MM.1S (cell line): ENCODE measurements around the gene KRTAP4-8.
"Not testable (repeated sequence)": the region's sequence is repeated elsewhere in the genome, so short reads cannot be mapped to it uniquely, and the experiment has no call there.

Experiments used
- DNase-seq: peaks from one replicate; pipeline ENCODE4 v3.0.0-alpha.2; 2015
- H2AFZ ChIP-seq: fragments of 300-600 bp; sonication (generic); 2 replicates; pipeline ENCODE4 v1.6.0; 2016; ENCODE audit warnings: antibody characterized with exemption, low read length
- H3F3A ChIP-seq: fragments of 300-600 bp; sonication (generic); 2 replicates; pipeline ENCODE4 v1.6.1; 2016; ENCODE audit warnings: mild to moderate bottlenecking, antibody characterized with exemption, low read length, moderate library complexity, mixed read lengths; ENCODE audit not compliant: insufficient read depth
- H3K27ac ChIP-seq: fragments of 300-600 bp; sonication (generic); 2 replicates; pipeline ENCODE4 v1.5.1; 2016; ENCODE audit warnings: mild to moderate bottlenecking, low read length
- H3K27me3 ChIP-seq: fragments of 300-600 bp; sonication (generic); replicated peaks from 2 replicates; pipeline ENCODE4 v1.6.0; 2016; ENCODE audit warnings: low read length; ENCODE audit not compliant: insufficient read depth
- H3K36me3 ChIP-seq: fragments of 300-600 bp; sonication (generic); replicated peaks from 2 replicates; pipeline ENCODE4 v1.6.1; 2016; ENCODE audit warnings: mild to moderate bottlenecking, low read length, mixed read lengths; ENCODE audit not compliant: insufficient read depth
- H3K4me1 ChIP-seq: fragments of 300-600 bp; sonication (generic); 2 replicates; pipeline ENCODE4 v1.6.1; 2016; ENCODE audit warnings: low read length, mixed read lengths
- H3K4me2 ChIP-seq: fragments of 300-600 bp; sonication (generic); 2 replicates; pipeline ENCODE4 v1.6.0; 2016; ENCODE audit warnings: low read depth, low read length
- H3K4me3 ChIP-seq: fragments of 300-600 bp; sonication (generic); 2 replicates; pipeline ENCODE4 v1.5.1; 2016; ENCODE audit warnings: low read length, mixed read lengths
- H3K79me2 ChIP-seq: fragments of 300-600 bp; sonication (generic); 2 replicates; pipeline ENCODE4 v1.6.1; 2016; ENCODE audit warnings: mixed run types, low read length, mixed read lengths
- H3K9ac ChIP-seq: fragments of 300-600 bp; sonication (generic); 2 replicates; pipeline ENCODE4 v1.6.1; 2016; ENCODE audit warnings: low read length, mixed read lengths
- H3K9me2 ChIP-seq: fragments of 300-600 bp; sonication (generic); replicated peaks from 2 replicates; pipeline ENCODE4 v1.6.1; 2016; ENCODE audit warnings: mild to moderate bottlenecking, low read length, mixed read lengths; ENCODE audit not compliant: insufficient read depth
- H3K9me3 ChIP-seq: fragments of 300-600 bp; sonication (generic); replicated peaks from 2 replicates; pipeline ENCODE4 v1.6.1; 2016; ENCODE audit warnings: mild to moderate bottlenecking, low read length, mixed read lengths; ENCODE audit not compliant: insufficient read depth
- H4K20me1 ChIP-seq: fragments of 300-600 bp; sonication (generic); 2 replicates; pipeline ENCODE4 v1.6.1; 2016; ENCODE audit warnings: mild to moderate bottlenecking, low read length, moderate library complexity, mixed read lengths; ENCODE audit not compliant: insufficient read depth
- CTCF ChIP-seq: fragments of 300-600 bp; sonication (generic); IDR thresholded peaks from 2 replicates; pipeline ENCODE4 v1.5.1; 2016; ENCODE audit warnings: antibody characterized with exemption, low read length, mixed read lengths
- EZH2 ChIP-seq: fragments of 300-600 bp; sonication (generic); optimal IDR thresholded peaks from 2 replicates; pipeline ENCODE3; 2017; ENCODE audit warnings: low read depth, mild to moderate bottlenecking, antibody characterized with exemption, low read length, mixed read lengths
- EZH2phosphoT487 ChIP-seq: fragments of 300-600 bp; sonication (generic); IDR thresholded peaks from 2 replicates; pipeline ENCODE4 v1.6.1; 2018; ENCODE audit warnings: antibody characterized with exemption, low read length

KRTAP4-8 gene

DNA sequence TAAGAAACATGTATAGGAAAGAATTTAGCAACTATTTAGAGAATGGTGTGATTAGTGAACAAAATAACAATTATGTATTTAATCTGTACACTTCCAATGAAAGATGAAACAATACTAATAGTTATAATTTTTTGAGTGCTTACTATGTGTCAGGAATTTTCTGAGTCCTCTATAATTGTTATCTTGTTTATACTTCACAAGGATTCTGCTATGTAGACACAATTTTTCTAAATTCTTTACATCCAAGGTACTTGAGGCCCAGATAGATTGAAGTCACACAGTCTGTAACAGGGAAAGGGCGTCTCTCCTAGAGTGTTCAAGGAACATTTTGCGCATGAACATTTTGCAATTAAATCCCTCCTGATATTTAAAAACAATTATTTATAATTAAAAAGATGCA lies 27.1 kb upstream of the KRTAP4-8 start:
- H3K27me3 ChIP-seq, result no peaks in the 10 kb centered on the region
- H4K20me1 ChIP-seq, result no peaks in the 10 kb centered on the region
- DNase-seq, result no peak
- H3K36me3 ChIP-seq, result no peaks in the 10 kb centered on the region
- no peak overlapping the region for H3K9ac ChIP-seq
- H3K4me1 ChIP-seq, result no peaks in the 10 kb centered on the region
- no peaks in the 10 kb centered on the region for H3K9me3 ChIP-seq
- no peak overlapping the region for H3K27ac ChIP-seq
- H3K9me2 ChIP-seq, result no peaks in the 10 kb centered on the region
- H3F3A ChIP-seq, result no peaks in the 10 kb centered on the region
- H3K4me3 ChIP-seq, result no peak overlapping the region
- H3K4me2 ChIP-seq, result no peak overlapping the region
- TF ChIP-seq EZH2phosphoT487 (no peak), CTCF (no peak), EZH2 (no peak)
- H3K79me2 ChIP-seq, result no peaks in the 10 kb centered on the region
- H2AFZ ChIP-seq, result no peak overlapping the region

DNA sequence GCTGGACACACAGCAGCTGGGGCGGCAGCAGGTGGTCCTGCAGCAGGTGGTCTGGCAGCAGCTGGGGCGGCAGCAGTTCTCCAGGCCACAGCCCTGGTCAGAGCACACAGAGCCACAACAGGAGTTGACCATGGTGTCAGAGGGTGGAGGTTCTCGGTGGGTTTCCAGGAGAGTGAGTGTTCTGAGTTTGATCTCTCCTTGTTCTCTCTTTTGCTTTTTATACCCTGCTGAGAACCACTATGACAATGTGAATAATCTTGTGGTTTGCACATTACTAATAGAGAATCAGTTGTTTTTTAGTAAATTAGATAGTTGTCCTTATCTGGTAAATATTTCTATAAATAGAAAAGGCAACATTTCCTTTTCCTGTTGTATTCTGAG lies 26.0 kb upstream of the KRTAP4-8 start, which contains the start of gene KRTAP4-12:
KRTAP4-12 (minus strand) TSS at position 192 of the 381 bp plus-strand sequence; CDS start at position 132, 60 bp downstream.
- H3K4me2 ChIP-seq, H3K27ac ChIP-seq, H3K9me3 ChIP-seq, H3K79me2 ChIP-seq, H3F3A ChIP-seq, H3K4me1 ChIP-seq, H3K36me3 ChIP-seq, DNase-seq, H3K9ac ChIP-seq, H3K27me3 ChIP-seq, H3K9me2 ChIP-seq, H3K4me3 ChIP-seq, H4K20me1 ChIP-seq, H2AFZ ChIP-seq: not testable (repeated sequence)

- not testable (repeated sequence) for DNase-seq, H3K27me3 ChIP-seq
Measured at GRCh38 chr17:41123292-41123990, 25.5 kb upstream of the KRTAP4-8 start.

GRCh38 chr17:41121742-41122141 lies 23.8 kb upstream of the KRTAP4-8 start:
- H2AFZ ChIP-seq, result no peak overlapping the region
- no peak for DNase-seq
- no peak overlapping the region for H3K27ac ChIP-seq
- no peaks in the 10 kb centered on the region for H3K4me1 ChIP-seq
- TF ChIP-seq EZH2 (no peak), EZH2phosphoT487 (no peak), CTCF (no peak)
- H3K9me2 ChIP-seq, result no peaks in the 10 kb centered on the region
- H4K20me1 ChIP-seq, result no peaks in the 10 kb centered on the region
- no peak overlapping the region for H3K4me2 ChIP-seq
- no peak overlapping the region for H3K4me3 ChIP-seq
- H3K9ac ChIP-seq, result no peak overlapping the region
- no peaks in the 10 kb centered on the region for H3F3A ChIP-seq
- H3K36me3 ChIP-seq, result no peaks in the 10 kb centered on the region
- H3K79me2 ChIP-seq, result no peaks in the 10 kb centered on the region
- no peaks in the 10 kb centered on the region for H3K9me3 ChIP-seq
- no peaks in the 10 kb centered on the region for H3K27me3 ChIP-seq

More at GRCh38 chr17:41123292-41123990, 25.5 kb upstream of the KRTAP4-8 start:
- not testable (repeated sequence) for H3K27ac ChIP-seq, H3K4me3 ChIP-seq, H3K36me3 ChIP-seq, H3K9me2 ChIP-seq, H3K9me3 ChIP-seq, H3K9ac ChIP-seq, H3K79me2 ChIP-seq, H3K4me1 ChIP-seq, H3F3A ChIP-seq, H3K4me2 ChIP-seq, H2AFZ ChIP-seq, H4K20me1 ChIP-seq

- H3K9me3 ChIP-seq, H3K36me3 ChIP-seq, H3K79me2 ChIP-seq, H3K27ac ChIP-seq, H3K27me3 ChIP-seq, H3K4me3 ChIP-seq, DNase-seq, H2AFZ ChIP-seq, H3K4me1 ChIP-seq, H4K20me1 ChIP-seq, H3K9me2 ChIP-seq, H3F3A ChIP-seq, H3K9ac ChIP-seq, H3K4me2 ChIP-seq: not testable (repeated sequence)
Measured at GRCh38 chr17:41119696-41120690, 22.1 kb upstream of the KRTAP4-8 start.
